Hippocampal formation (tissue), 2 donors: Measurements from ENCODE around the gene HES5.
"Not testable (repeated sequence)": the region's sequence is repeated elsewhere in the genome, so short reads cannot be mapped to it uniquely, and the experiment has no call there.

Source experiments
- DNase-seq, 2 donors: peaks; one replicate each; lab custom pipeline; 2025; lab: John Stamatoyannopoulos, UW

Gene HES5

GRCh38 chr1:2529784-2530512 lies at the start of gene HES5:
HES5 (minus strand) TSS chr1:2530263; CDS start chr1:2530164, 99 bp downstream.
- DNase-seq = peak in 1 of 2 donors; percentile 24

GRCh38 chr1:2578758-2579118 lies 48.7 kb upstream of the HES5 start:
- no peak for DNase-seq

- not testable (repeated sequence) for DNase-seq
Measured at GRCh38 chr1:2577565-2578075, 47.6 kb upstream of the HES5 start.

GRCh38 chr1:2575801-2576663 lies 46.0 kb upstream of the HES5 start:
- no peak for DNase-seq

- no peak for DNase-seq
Measured at GRCh38 chr1:2574350-2574749, 44.3 kb upstream of the HES5 start.

- DNase-seq = no peak
Measured at GRCh38 chr1:2573250-2573920, 43.3 kb upstream of the HES5 start.

GRCh38 chr1:2571348-2571747 lies 41.3 kb upstream of the HES5 start:
- DNase-seq = no peak

GRCh38 chr1:2570332-2570731 lies 40.3 kb upstream of the HES5 start:
- DNase-seq = no peak

- not testable (repeated sequence) for DNase-seq
Measured at GRCh38 chr1:2569703-2570102, 39.6 kb upstream of the HES5 start.

- DNase-seq = no peak
Measured at GRCh38 chr1:2569060-2569459, 39.0 kb upstream of the HES5 start.

- DNase-seq = not testable (repeated sequence)
Measured at GRCh38 chr1:2568187-2568816, 38.2 kb upstream of the HES5 start.

- DNase-seq = no peak
Measured at GRCh38 chr1:2567083-2567679, 37.1 kb upstream of the HES5 start.

- DNase-seq = no peak
Measured at GRCh38 chr1:2566101-2567045, 36.3 kb upstream of the HES5 start.

- DNase-seq = no peak
Measured at GRCh38 chr1:2564815-2565374, 34.8 kb upstream of the HES5 start.

- no peak for DNase-seq
Measured at GRCh38 chr1:2564006-2564814, 34.1 kb upstream of the HES5 start.

GRCh38 chr1:2563205-2563604 lies 33.1 kb upstream of the HES5 start:
- DNase-seq = no peak

- no peak for DNase-seq
Measured at GRCh38 chr1:2561898-2562895, 32.1 kb upstream of the HES5 start.

- DNase-seq = no peak
Measured at GRCh38 chr1:2561446-2561845, 31.4 kb upstream of the HES5 start.
